Measurements from ENCODE around the gene ERCC3.

GRCh38 chr2:127226132-127226519 is 67.8 kb downstream of the ERCC3 start:
- TF ChIP-seq KAT7 (CRISPR knock-in tag; IDR thresholded peaks at IDR 0.05; ENCODE audit: borderline replicate concordance) = no peak
- TF ChIP-seq CTCF (IDR thresholded peaks at IDR 0.05) = no peak
- no peak for TF ChIP-seq FOXJ3 (CRISPR knock-in tag; IDR thresholded peaks at IDR 0.05; ENCODE audit: borderline replicate concordance)
- no peak for TF ChIP-seq AFF4 (CRISPR knock-in tag; IDR thresholded peaks at IDR 0.05; ENCODE audit: borderline replicate concordance)
- TF ChIP-seq NR2C2 (CRISPR knock-in tag; IDR thresholded peaks at IDR 0.05) = no peak
- TF ChIP-seq USF1 (CRISPR knock-in tag; IDR thresholded peaks at IDR 0.05) = no peak
- TF ChIP-seq ERG (CRISPR knock-in tag; IDR thresholded peaks at IDR 0.05) = no peak
- no peak for TF ChIP-seq ATF3 (CRISPR knock-in tag; conservative IDR thresholded peaks at IDR 0.05)
- no peak for TF ChIP-seq E2F5 (CRISPR knock-in tag; IDR thresholded peaks at IDR 0.05)
- TF ChIP-seq ZBTB43 (CRISPR knock-in tag; IDR thresholded peaks at IDR 0.05) = no peak
- TF ChIP-seq FOXK1 (CRISPR knock-in tag; IDR thresholded peaks at IDR 0.05) = no peak
- no peak for TF ChIP-seq E2F1 (CRISPR knock-in tag; IDR thresholded peaks at IDR 0.05)
- TF ChIP-seq IRF2 (CRISPR knock-in tag; IDR thresholded peaks at IDR 0.05; ENCODE audit: borderline replicate concordance, low read depth) = no peak
